Fibroblast of skin of right biceps (primary cell): Measurements from ENCODE around the gene SLC44A5.
A peak's percentile ranks its signal among the peaks of the same experiment; 100 is the strongest.
"Not testable (repeated sequence)": the region's sequence is repeated elsewhere in the genome, so short reads cannot be mapped to it uniquely, and the experiment has no call there.

ENCODE experiments used
- DNase-seq: peaks from one replicate; pipeline ENCODE4 v3.0.0-alpha.2; 2013

The SLC44A5 gene

DNA sequence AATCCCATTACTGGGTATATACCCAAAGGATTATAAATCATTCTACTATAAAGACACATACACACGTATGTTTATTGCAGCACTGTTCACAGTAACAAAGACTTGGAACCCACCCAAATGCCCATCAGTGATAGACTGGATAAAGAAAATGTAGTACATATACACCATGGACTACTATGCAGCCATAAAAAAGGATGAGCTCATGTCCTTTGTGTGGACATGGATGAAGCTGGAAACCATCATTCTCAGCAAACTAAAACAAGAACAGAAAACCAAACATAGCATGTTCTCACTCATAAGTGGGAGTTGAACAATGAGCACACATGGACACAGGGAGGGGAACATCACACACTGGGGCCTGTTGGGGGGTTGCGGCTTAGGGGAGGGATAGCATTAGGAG, 347.3 kb downstream of the SLC44A5 start:
- not testable (repeated sequence) for DNase-seq

DNA sequence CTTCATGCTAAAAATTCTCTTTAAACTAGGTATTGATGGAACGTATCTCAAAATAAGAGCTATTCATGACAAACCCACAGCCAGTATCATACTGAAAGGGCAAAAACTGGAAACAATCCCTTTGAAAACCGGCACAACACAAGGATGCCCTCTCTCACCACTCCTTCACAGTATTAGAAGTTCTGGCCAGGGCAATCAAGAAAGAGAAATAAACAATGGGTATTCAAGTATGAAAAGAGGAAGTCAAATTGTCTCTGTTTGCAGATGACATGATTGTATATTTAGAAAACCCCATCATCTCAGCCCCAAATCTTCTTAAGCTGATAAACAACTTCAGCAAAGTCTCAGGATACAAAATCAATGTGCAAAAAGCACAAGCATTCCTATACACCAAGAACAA, 349.0 kb downstream of the SLC44A5 start:
- DNase-seq: not testable (repeated sequence)

GRCh38 chr1:75258351-75258750, 352.6 kb downstream of the SLC44A5 start:
- no peak for DNase-seq

- DNase-seq: no peak
Observed at GRCh38 chr1:75257424-75257823, 353.5 kb downstream of the SLC44A5 start.

- DNase-seq: not testable (repeated sequence)
Observed at GRCh38 chr1:75250114-75250513, 360.8 kb downstream of the SLC44A5 start.

GRCh38 chr1:75245239-75245638, 365.7 kb downstream of the SLC44A5 start:
- DNase-seq: no peak

DNA sequence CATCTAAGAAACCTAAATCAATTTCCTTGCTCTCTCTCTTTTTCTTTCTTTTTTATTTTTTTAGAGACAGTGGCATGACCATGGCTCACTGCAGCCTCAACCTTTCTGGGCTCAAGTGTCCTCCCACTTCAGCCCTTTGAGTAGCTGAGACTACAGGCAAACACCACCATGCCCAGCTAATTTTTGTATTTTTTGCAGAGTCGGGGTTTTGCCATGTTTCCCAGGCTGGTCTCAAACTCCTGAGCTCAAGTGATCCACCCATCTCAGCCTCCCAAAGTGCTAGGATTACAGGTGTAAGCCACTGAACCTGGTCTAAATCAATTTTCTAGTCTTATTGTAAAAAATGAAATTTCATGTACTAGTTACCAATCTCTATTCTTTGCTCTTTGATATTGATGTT, 367.8 kb downstream of the SLC44A5 start:
- DNase-seq: no peak

GRCh38 chr1:75237316-75237715, 373.6 kb downstream of the SLC44A5 start:
- DNase-seq: no peak

DNA sequence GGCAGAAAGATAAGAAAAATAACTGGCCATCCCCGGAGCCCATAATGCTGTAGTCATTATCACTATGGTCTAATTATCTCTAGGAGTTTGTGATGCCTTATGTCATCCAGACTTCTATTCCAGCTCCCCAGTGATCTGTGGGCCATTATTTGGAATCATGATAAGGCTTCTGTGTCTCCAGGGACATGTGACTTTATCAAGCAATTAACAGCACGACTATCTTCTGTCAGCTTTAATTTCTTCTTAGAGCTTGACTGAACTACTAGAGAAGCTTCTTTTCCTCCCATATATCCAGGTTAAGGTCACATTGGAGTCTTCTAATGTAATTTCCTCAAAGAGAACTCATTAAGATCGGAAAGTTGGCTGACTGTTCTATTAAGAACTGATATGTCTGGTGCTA, 376.4 kb downstream of the SLC44A5 start:
- DNase-seq: no peak

GRCh38 chr1:75233302-75233929, 377.5 kb downstream of the SLC44A5 start:
- DNase-seq: peak; percentile 27

DNA sequence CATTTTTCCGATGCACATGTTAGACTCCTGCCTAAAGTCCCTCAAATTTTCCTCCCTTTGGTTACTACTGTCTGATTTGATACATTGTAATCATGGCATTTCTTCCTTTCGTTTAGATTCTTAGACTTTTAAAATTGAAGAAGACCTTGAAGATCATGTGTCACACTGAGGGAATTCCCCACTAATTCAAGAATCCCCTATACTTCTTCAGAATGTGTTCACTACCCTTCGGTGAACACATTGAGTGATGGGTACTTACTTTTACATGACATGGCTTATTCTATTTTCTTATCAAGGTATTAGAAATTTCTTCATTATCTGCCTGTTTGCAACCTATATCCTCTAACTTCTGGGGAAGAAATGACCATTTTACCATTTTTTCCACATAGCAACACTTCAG, 390.8 kb downstream of the SLC44A5 start:
- DNase-seq: no peak

DNA sequence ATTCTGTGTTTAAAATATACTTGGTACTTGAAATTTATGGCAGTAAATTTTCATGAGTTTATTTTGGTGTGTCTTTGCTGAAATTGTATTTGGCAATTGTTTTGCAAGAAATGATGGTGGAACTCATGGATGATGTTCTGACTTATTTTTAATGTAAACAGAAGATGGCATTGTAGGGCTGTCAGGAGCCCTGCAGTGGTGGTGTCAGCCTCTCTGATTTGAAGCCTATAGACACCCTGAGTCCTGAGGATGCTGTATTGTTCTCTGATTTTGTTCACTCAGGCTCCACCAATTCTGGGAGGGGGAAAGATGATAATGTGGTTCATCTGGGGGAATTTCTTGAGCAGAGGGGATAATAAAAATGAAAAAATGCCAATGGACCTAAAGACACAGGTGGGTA, 396.9 kb downstream of the SLC44A5 start:
- no peak for DNase-seq

GRCh38 chr1:75211648-75212047, 399.3 kb downstream of the SLC44A5 start:
- DNase-seq: no peak

GRCh38 chr1:75208862-75209261, 402.1 kb downstream of the SLC44A5 start:
- DNase-seq: no peak

GRCh38 chr1:75203415-75204277, 407.3 kb downstream of the SLC44A5 start:
- peak; percentile 38 for DNase-seq

DNA sequence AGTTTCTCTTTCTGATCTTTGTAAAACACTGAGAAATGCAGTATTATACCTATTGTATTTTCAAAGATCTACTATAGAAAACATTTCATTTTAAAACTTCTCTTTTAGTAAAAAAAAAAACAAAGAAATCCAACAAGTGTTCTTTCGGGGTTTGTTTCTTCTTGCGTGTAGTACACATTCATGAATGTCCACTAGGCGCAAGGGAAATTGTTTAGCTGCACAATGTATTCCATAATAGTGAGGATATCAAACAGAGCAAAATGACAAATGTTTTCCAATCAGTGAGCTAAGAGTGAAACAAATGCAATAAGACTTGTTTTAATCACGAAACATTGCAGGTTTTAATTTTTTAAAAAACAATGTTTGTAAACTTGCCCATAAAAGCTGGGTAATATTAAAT, 408.2 kb downstream of the SLC44A5 start:
- DNase-seq: no peak

DNA sequence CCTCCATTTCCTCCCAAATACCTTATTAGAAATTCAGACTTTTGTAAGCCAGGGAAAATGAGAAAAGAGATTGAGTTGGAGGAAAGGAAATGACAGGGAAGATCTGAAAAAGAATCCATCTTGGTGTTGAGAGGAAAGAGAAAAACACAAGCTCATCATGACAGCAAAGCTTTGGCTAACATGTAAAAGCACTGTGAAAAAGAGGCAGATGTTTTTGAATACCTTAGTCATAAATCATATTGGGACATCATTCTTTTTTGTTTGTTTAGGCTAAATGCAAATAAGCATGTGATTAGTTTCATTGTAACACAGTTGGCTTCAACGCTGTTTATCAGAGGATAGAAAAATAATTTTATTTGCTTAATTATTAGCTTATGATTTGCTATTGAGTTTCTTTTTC, 412.2 kb downstream of the SLC44A5 start:
- no peak for DNase-seq

- no peak for DNase-seq
Observed at GRCh38 chr1:75198163-75198562, 412.8 kb downstream of the SLC44A5 start.

DNA sequence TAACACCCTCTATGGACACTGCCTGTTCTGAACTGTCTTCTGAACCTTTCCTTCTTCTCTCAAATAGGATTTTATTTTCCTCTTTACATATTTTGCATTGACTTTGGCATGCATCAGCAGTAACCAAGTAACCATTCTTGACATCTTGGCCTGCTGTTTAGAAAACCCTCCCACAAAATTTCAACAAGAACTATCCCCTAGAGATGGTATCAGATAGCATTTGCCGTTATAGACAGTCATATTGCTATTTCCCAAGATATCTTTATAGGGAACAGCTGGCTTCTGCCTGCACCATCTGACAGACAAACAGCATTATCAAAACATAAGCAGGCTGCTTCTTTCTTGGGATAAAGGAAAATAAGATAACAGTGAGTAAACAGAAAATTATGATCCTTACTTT, 422.0 kb downstream of the SLC44A5 start:
- no peak for DNase-seq

GRCh38 chr1:75181214-75181955, 429.5 kb downstream of the SLC44A5 start:
- DNase-seq: not testable (repeated sequence)

- peak; percentile 1 for DNase-seq
Observed at GRCh38 chr1:75174031-75174760, 436.7 kb downstream of the SLC44A5 start.

DNA sequence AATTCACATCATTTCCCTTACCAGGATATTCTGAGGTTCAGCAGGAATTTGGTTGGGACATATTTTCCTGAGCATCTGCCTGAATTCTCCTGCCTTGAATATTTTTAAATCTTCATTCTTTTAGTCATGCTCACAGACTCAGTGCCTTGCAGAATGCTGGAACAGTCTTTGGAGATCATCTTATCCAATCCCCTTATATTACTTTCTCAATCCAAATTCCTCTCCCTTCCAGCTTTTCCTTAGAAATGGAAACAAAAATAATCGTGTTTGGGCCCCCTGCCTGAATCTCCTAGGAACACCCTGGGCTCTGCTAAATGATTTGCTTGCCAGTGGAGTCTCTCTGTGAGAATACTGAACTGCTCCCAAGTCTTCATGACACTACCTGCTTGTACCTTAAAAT, 438.4 kb downstream of the SLC44A5 start:
- peak; percentile 19 for DNase-seq

DNA sequence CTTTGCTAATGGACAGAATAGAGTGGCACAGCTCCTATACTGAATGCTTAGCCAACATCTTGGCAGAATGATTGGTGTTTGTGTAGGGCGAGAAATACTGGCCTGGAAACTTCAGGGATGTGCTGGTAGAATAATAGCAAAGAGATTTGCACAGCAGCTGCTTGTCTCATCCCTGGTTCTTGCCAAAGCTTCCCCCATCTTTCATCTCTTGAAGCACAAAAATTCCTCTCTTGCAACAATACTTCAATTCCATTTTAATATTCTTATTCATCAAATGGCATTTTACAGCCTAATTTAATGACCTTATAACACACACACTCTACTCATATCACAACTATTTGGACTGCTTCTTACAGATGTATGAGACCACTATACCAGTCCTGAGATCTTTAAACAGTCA, 439.0 kb downstream of the SLC44A5 start:
- DNase-seq: peak; percentile 17
